Glutamatergic neuron (in vitro differentiated cells): ENCODE measurements around the gene LIFR. TPM values are rescaled to one million over a fixed set of nuclear protein-coding genes. Genes with fewer than 3 reads are reported as not detected.

Experiments
- DNase-seq: peaks from one replicate; pipeline ENCODE4 v3.0.0; 2022
- H3K27ac Mint-ChIP-seq: one replicate; pipeline ENCODE4 v1.8.0; 2020; ENCODE audit warnings: mild to moderate bottlenecking, mixed read lengths, inconsistent platforms; ENCODE audit not compliant: unreplicated experiment
- H3K27me3 Mint-ChIP-seq: one replicate; pipeline ENCODE4 v1.8.0; 2020; ENCODE audit warnings: mild to moderate bottlenecking, moderate library complexity, mixed read lengths, inconsistent platforms; ENCODE audit not compliant: unreplicated experiment
- H3K36me3 Mint-ChIP-seq: one replicate; pipeline ENCODE4 v1.8.0; 2020; ENCODE audit warnings: mild to moderate bottlenecking, mixed read lengths, inconsistent platforms; ENCODE audit not compliant: unreplicated experiment
- H3K4me1 Mint-ChIP-seq: one replicate; pipeline ENCODE4 v1.8.0; 2020; ENCODE audit warnings: mild to moderate bottlenecking, low read depth, mixed read lengths, inconsistent platforms; ENCODE audit not compliant: unreplicated experiment
- H3K4me3 Mint-ChIP-seq: one replicate; pipeline ENCODE4 v1.8.0; 2020; ENCODE audit warnings: mild to moderate bottlenecking, mixed read lengths, inconsistent platforms; ENCODE audit not compliant: unreplicated experiment
- H3K9me3 Mint-ChIP-seq: one replicate; pipeline ENCODE4 v1.8.0; 2020; ENCODE audit warnings: mild to moderate bottlenecking, moderate library complexity, mixed read lengths, inconsistent platforms; ENCODE audit not compliant: unreplicated experiment
- total RNA-seq: library from RNA; stranded (reverse); fragmentation: NEBNext Ultra II Directional; extraction: Animal tissue kit (Norgen Biotek cat#: 25700); gene quantifications from one replicate; pipeline ENCODE4 v1.2.1, GENCODE V29; 2021; ENCODE audit not compliant: unreplicated experiment
- TF ChIP-seq, protein P1 (sequence below): fragments of 200-600 bp; sonication (generic); IDR thresholded peaks from one replicate; pipeline ENCODE4 v1.5.0; 2021; ENCODE audit not compliant: partially characterized antibody, unreplicated experiment

LIFR gene
- total RNA-seq, 1 donor from 2014 or later = 41.6 TPM

DNA sequence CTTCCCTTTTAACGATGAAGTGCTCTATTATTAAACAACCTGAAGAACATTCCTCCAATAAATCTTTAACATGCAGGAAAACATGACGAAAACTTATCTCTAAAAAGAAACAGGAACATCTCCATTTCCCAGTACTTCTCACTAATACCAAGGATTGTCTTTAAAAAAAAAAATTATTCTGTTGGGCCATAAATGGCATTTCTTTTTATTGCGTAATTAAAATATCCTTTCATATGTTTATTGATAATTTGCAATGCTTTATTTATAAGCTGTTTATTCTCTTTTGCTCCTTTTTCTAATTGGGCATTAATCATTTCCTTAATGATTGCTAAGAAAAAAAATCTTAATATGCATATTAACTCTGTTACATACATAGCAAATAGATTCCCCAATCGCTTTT lies 18.9 kb downstream of the LIFR start:
- peaks cover 11% of the 10 kb centered on the region for H3K4me1 Mint-ChIP-seq
- DNase-seq = no peak
- no peaks in the 10 kb centered on the region for H3K9me3 Mint-ChIP-seq
- H3K4me3 Mint-ChIP-seq = no peak overlapping the region
- no peaks in the 10 kb centered on the region for H3K27me3 Mint-ChIP-seq
- TF ChIP-seq, protein P1, sequence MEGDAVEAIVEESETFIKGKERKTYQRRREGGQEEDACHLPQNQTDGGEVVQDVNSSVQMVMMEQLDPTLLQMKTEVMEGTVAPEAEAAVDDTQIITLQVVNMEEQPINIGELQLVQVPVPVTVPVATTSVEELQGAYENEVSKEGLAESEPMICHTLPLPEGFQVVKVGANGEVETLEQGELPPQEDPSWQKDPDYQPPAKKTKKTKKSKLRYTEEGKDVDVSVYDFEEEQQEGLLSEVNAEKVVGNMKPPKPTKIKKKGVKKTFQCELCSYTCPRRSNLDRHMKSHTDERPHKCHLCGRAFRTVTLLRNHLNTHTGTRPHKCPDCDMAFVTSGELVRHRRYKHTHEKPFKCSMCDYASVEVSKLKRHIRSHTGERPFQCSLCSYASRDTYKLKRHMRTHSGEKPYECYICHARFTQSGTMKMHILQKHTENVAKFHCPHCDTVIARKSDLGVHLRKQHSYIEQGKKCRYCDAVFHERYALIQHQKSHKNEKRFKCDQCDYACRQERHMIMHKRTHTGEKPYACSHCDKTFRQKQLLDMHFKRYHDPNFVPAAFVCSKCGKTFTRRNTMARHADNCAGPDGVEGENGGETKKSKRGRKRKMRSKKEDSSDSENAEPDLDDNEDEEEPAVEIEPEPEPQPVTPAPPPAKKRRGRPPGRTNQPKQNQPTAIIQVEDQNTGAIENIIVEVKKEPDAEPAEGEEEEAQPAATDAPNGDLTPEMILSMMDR = no peak
- H3K27ac Mint-ChIP-seq = no peak overlapping the region
- no peaks in the 10 kb centered on the region for H3K36me3 Mint-ChIP-seq

GRCh38 chr5:38536968-38537367 lies 19.5 kb downstream of the LIFR start:
- Mint-ChIP-seq H3K27ac (no peak overlapping the region), H3K4me1 (peaks cover 11% of the 10 kb centered on the region), H3K4me3 (no peak overlapping the region), H3K9me3 (no peaks in the 10 kb centered on the region), H3K36me3 (no peaks in the 10 kb centered on the region), H3K27me3 (no peaks in the 10 kb centered on the region)
- TF ChIP-seq, protein P1 = no peak
- no peak for DNase-seq

DNA sequence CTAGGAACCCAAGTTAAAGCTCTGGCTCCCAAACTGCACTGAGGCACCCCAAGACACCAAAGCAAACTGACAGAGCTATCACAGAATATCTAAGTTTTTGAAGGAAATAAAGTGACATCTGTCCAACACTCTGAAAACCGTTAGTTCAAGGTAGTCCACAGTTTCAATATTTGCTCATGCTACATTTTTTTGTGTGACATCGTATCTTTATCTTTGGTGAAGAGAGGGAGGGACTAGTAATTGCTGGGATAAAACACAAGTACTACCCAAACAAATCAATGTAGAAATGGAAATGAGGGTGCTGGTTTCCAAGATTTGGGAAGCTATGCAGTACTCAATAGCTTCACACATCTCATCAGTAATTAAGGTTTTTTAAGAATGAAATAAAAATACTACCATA lies 20.6 kb downstream of the LIFR start:
- H3K27ac Mint-ChIP-seq = no peak overlapping the region
- DNase-seq = no peak
- H3K9me3 Mint-ChIP-seq = peaks cover 2% of the 10 kb centered on the region
- H3K36me3 Mint-ChIP-seq = no peaks in the 10 kb centered on the region
- H3K4me1 Mint-ChIP-seq = peaks cover 11% of the 10 kb centered on the region
- no peak overlapping the region for H3K4me3 Mint-ChIP-seq
- TF ChIP-seq, protein P1 = no peak
- H3K27me3 Mint-ChIP-seq = no peaks in the 10 kb centered on the region

GRCh38 chr5:38535248-38535750 lies 21.1 kb downstream of the LIFR start:
- Mint-ChIP-seq H3K9me3 (peaks cover 2% of the 10 kb centered on the region), H3K36me3 (no peaks in the 10 kb centered on the region), H3K27me3 (no peaks in the 10 kb centered on the region), H3K27ac (no peak overlapping the region), H3K4me1 (peaks cover 12% of the 10 kb centered on the region), H3K4me3 (no peak overlapping the region)
- no peak for DNase-seq
- TF ChIP-seq, protein P1 = no peak

DNA sequence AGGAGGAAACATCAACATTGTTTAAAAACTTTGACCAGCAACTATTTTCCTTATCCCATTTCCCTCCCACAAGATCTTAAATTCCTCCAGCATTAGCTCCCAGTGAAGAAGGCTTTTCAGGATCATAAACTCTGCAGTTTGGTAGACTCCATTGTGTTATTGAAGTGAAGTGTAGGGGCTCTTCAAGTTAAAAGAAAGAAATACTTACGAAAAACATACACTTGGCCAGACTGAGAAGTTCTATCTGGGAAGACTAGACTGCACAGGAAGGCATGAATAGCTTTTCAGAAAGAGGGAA lies 22.3 kb downstream of the LIFR start:
- DNase-seq = no peak
- H3K36me3 Mint-ChIP-seq = no peaks in the 10 kb centered on the region
- H3K27ac Mint-ChIP-seq = no peak overlapping the region
- TF ChIP-seq, protein P1 = no peak
- H3K27me3 Mint-ChIP-seq = no peaks in the 10 kb centered on the region
- H3K9me3 Mint-ChIP-seq = peaks cover 2% of the 10 kb centered on the region
- H3K4me1 Mint-ChIP-seq = peaks cover 10% of the 10 kb centered on the region
- H3K4me3 Mint-ChIP-seq = no peak overlapping the region
